PFSK-1 (cell line): Measurements from ENCODE around the gene SLC2A11.

Source experiments
- FOXP2 ChIP-seq: optimal IDR thresholded peaks from 2 replicates; pipeline ENCODE3; 2011; ENCODE audit warnings: borderline replicate concordance, control low read depth, inconsistent platforms; ENCODE audit not compliant: insufficient read depth; ENCODE audit errors: extremely low read length, extremely low read depth
- POLR2AphosphoS5 ChIP-seq: IDR thresholded peaks from 2 replicates; pipeline ENCODE4 v1.6.1; 2012; ENCODE audit warnings: low read depth, mild to moderate bottlenecking, control low read depth, low read length, moderate library complexity
- REST ChIP-seq, 2 experiments: IDR thresholded peaks; 2 replicates each; pipeline versions ENCODE4 v1.6.1 to v1.8.0; 2011 to 2012; ENCODE audit warnings: low read depth in 2 of 2, low read length in 2 of 2, control low read depth in 1 of 2, inconsistent platforms in 1 of 2, mild to moderate bottlenecking in 1 of 2, moderate library complexity in 1 of 2; ENCODE audit not compliant: insufficient read depth in 1 of 2
- SIN3A ChIP-seq: IDR thresholded peaks from 2 replicates; pipeline ENCODE4 v1.6.1; 2012; ENCODE audit warnings: mild to moderate bottlenecking, low read length, moderate library complexity, borderline replicate concordance; ENCODE audit not compliant: insufficient read depth
- TAF1 ChIP-seq: IDR thresholded peaks from 2 replicates; pipeline ENCODE4 v1.6.1; 2012; ENCODE audit warnings: low read length, control low read depth, borderline replicate concordance; ENCODE audit not compliant: insufficient read depth

The SLC2A11 gene

GRCh38 chr22:23859201-23859600, 1.5 kb downstream of the SLC2A11 start:
- TF ChIP-seq TAF1 (no peak), REST (IDR thresholded peaks at IDR 0.05; ENCODE audit: insufficient read depth in 1 of 2, low read depth in 2 of 2, low read length in 2 of 2) (no peak), SIN3A (no peak), POLR2AphosphoS5 (no peak), FOXP2 (no peak)

GRCh38 chr22:23862103-23862502, 4.4 kb downstream of the SLC2A11 start:
- TF ChIP-seq TAF1 = no peak
- no peak for TF ChIP-seq REST (IDR thresholded peaks at IDR 0.05; ENCODE audit: insufficient read depth in 1 of 2, low read depth in 2 of 2, low read length in 2 of 2)
- TF ChIP-seq SIN3A = no peak
- TF ChIP-seq FOXP2 = no peak
- no peak for TF ChIP-seq POLR2AphosphoS5

- TF ChIP-seq POLR2AphosphoS5 (no peak), TAF1 (no peak), FOXP2 (no peak), SIN3A (no peak), REST (IDR thresholded peaks at IDR 0.05; ENCODE audit: insufficient read depth in 1 of 2, low read depth in 2 of 2, low read length in 2 of 2) (no peak)
Measured at GRCh38 chr22:23868580-23868979, 10.9 kb downstream of the SLC2A11 start.

GRCh38 chr22:23874871-23875270, 17.2 kb downstream of the SLC2A11 start:
- no peak for TF ChIP-seq FOXP2
- no peak for TF ChIP-seq REST (IDR thresholded peaks at IDR 0.05; ENCODE audit: insufficient read depth in 1 of 2, low read depth in 2 of 2, low read length in 2 of 2)
- no peak for TF ChIP-seq TAF1
- no peak for TF ChIP-seq POLR2AphosphoS5
- no peak for TF ChIP-seq SIN3A

- TF ChIP-seq FOXP2 (no peak), REST (IDR thresholded peaks at IDR 0.05; ENCODE audit: insufficient read depth in 1 of 2, low read depth in 2 of 2, low read length in 2 of 2) (no peak), SIN3A (no peak), TAF1 (no peak), POLR2AphosphoS5 (no peak)
Measured at GRCh38 chr22:23875801-23876200, 18.1 kb downstream of the SLC2A11 start.
